GM12878 (cell line): ENCODE measurements around the gene PTPRH. TPM values are rescaled to one million over a fixed set of nuclear protein-coding genes. Genes with fewer than 3 reads are reported as not detected.

ENCODE experiments used
- CBX3 ChIP-seq: fragments of 200-600 bp; sonication (generic); IDR thresholded peaks from 2 replicates; pipeline ENCODE4 v1.6.1; 2016; ENCODE audit warnings: low read depth, borderline replicate concordance
- DPF2 ChIP-seq: fragments of 450-650 bp; IDR thresholded peaks from 2 replicates; pipeline ENCODE4 v1.6.1; 2017; ENCODE audit warnings: mild to moderate bottlenecking
- RAD51 ChIP-seq: fragments of 450-650 bp; IDR thresholded peaks from 2 replicates; pipeline ENCODE4 v1.6.1; 2016; ENCODE audit warnings: moderate library complexity, mild to moderate bottlenecking, inconsistent platforms
- SP1 ChIP-seq: IDR thresholded peaks from one replicate; pipeline ENCODE4 v1.6.1; 2011; ENCODE audit warnings: low read depth, low read length
- STAT3 ChIP-seq: IDR thresholded peaks from 2 replicates; pipeline ENCODE4 v1.6.1; 2011; ENCODE audit warnings: low read depth, low read length, improper control_type of control experiment
- TCF12 ChIP-seq: IDR thresholded peaks from 2 replicates; pipeline ENCODE4 v1.6.1; 2011; ENCODE audit warnings: low read depth, mild to moderate bottlenecking, low read length
- polyA plus RNA-seq, 11 experiments: library from polyadenylated mRNA; depleted of rRNA in 4 of 11; unstranded in 6 of 11; stranded (reverse) in 5 of 11; fragments of >200 nt; fragmentation: Nextera tagmentation in 4 of 11; fragmentation: Illumina TruSeq in 1 of 11; extraction: Ambion mirVana in 4 of 11; extraction: Trizol in 1 of 11; gene quantifications; 1 replicate in 1 of 11; 2 replicates in 10 of 11; pipeline versions ENCODE4 v1.2.1 to v1.2.3, GENCODE V29; 2011 to 2016; ENCODE audit warnings: inconsistent platforms in 2 of 11, missing spikeins in 2 of 11, low read depth in 1 of 11
- total RNA-seq, 4 experiments: library from RNA; depleted of rRNA in 3 of 4; stranded (reverse); fragments of >200 nt in 3 of 4; fragmentation: Illumina TruSeq in 1 of 4; extraction: Trizol in 1 of 4; gene quantifications; 2 replicates each; pipeline versions ENCODE4 v1.2.1 to v1.2.3, GENCODE V29; 2013 to 2021
- TF ChIP-seq, protein P1 (sequence below): fragments of 450-650 bp; IDR thresholded peaks from 2 replicates; pipeline ENCODE4 v1.6.1; 2016; ENCODE audit warnings: mild to moderate bottlenecking, moderate library complexity, borderline replicate concordance
- TF ChIP-seq, protein P2 (sequence below): IDR thresholded peaks from 2 replicates; pipeline ENCODE4 v1.6.1; 2012; ENCODE audit warnings: low read depth, low read length, improper control_type of control experiment
- TF ChIP-seq, protein P3 (sequence below), 3 experiments: IDR thresholded peaks in 2 of 3; conservative IDR thresholded peaks in 1 of 3; 2 replicates each; pipeline ENCODE4 v1.5.1; 2011; ENCODE audit warnings: low read depth in 3 of 3, low read length in 3 of 3, mild to moderate bottlenecking in 3 of 3, control low read depth in 2 of 3, moderate library complexity in 2 of 3, inconsistent platforms in 1 of 3, mixed read lengths in 1 of 3; ENCODE audit not compliant: control insufficient read depth in 2 of 3, insufficient read depth in 1 of 3; ENCODE audit errors: extremely low read depth in 1 of 3
- TF ChIP-seq, protein P4 (sequence below): fragments of 450-650 bp; IDR thresholded peaks from 2 replicates; pipeline ENCODE4 v1.6.1; 2018; ENCODE audit warnings: mild to moderate bottlenecking, low read depth, moderate library complexity; ENCODE audit not compliant: partially characterized antibody
- TF ChIP-seq, protein P5 (sequence below): IDR thresholded peaks from 2 replicates; pipeline ENCODE4 v1.6.1; 2012; ENCODE audit warnings: mild to moderate bottlenecking, low read depth, low read length

PTPRH gene
- total and polyA plus RNA-seq, 10 of the 15 experiments (the other 5 are each of a cell fraction or from before 2014, with no cell fraction given), result 0.08 TPM; not detected in 9

DNA sequence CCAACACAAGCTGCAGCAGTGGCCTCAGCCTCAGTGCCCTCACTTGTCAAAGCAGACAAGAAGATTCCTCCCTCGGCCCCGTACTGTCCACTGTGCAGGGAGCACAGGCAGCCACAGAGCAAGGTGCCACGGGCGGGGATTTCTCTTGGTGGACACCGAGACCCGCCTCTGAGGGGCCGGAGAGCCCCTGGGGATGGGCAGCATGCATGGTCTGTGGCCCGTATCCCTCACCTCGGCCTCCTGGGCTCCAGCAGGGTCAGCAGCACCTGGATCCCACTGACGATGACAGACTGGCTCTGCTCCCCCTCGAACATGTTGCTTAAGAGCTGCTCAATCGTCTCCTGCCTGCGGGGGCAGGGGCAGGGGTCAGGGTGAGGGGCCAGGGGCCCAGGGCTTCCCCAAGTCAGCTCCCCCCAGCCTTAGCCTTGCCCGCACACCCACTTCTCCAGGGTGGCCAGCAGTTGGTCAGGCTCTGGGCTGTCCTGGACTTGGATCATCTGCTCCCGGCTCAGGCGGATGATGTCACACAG lies 32.7 kb upstream of the PTPRH start (continued):
- TF ChIP-seq, protein P1, sequence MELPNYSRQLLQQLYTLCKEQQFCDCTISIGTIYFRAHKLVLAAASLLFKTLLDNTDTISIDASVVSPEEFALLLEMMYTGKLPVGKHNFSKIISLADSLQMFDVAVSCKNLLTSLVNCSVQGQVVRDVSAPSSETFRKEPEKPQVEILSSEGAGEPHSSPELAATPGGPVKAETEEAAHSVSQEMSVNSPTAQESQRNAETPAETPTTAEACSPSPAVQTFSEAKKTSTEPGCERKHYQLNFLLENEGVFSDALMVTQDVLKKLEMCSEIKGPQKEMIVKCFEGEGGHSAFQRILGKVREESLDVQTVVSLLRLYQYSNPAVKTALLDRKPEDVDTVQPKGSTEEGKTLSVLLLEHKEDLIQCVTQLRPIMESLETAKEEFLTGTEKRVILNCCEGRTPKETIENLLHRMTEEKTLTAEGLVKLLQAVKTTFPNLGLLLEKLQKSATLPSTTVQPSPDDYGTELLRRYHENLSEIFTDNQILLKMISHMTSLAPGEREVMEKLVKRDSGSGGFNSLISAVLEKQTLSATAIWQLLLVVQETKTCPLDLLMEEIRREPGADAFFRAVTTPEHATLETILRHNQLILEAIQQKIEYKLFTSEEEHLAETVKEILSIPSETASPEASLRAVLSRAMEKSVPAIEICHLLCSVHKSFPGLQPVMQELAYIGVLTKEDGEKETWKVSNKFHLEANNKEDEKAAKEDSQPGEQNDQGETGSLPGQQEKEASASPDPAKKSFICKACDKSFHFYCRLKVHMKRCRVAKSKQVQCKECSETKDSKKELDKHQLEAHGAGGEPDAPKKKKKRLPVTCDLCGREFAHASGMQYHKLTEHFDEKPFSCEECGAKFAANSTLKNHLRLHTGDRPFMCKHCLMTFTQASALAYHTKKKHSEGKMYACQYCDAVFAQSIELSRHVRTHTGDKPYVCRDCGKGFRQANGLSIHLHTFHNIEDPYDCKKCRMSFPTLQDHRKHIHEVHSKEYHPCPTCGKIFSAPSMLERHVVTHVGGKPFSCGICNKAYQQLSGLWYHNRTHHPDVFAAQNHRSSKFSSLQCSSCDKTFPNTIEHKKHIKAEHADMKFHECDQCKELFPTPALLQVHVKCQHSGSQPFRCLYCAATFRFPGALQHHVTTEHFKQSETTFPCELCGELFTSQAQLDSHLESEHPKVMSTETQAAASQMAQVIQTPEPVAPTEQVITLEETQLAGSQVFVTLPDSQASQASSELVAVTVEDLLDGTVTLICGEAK, result no peak
- TF ChIP-seq CBX3, result no peak
- TF ChIP-seq, protein P2, sequence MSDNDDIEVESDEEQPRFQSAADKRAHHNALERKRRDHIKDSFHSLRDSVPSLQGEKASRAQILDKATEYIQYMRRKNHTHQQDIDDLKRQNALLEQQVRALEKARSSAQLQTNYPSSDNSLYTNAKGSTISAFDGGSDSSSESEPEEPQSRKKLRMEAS, result no peak
- no peak for TF ChIP-seq DPF2
- TF ChIP-seq, protein P3, sequence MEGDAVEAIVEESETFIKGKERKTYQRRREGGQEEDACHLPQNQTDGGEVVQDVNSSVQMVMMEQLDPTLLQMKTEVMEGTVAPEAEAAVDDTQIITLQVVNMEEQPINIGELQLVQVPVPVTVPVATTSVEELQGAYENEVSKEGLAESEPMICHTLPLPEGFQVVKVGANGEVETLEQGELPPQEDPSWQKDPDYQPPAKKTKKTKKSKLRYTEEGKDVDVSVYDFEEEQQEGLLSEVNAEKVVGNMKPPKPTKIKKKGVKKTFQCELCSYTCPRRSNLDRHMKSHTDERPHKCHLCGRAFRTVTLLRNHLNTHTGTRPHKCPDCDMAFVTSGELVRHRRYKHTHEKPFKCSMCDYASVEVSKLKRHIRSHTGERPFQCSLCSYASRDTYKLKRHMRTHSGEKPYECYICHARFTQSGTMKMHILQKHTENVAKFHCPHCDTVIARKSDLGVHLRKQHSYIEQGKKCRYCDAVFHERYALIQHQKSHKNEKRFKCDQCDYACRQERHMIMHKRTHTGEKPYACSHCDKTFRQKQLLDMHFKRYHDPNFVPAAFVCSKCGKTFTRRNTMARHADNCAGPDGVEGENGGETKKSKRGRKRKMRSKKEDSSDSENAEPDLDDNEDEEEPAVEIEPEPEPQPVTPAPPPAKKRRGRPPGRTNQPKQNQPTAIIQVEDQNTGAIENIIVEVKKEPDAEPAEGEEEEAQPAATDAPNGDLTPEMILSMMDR (IDR thresholded peaks at IDR 0.05 in 2 of 3, conservative IDR thresholded peaks at IDR 0.05 in 1 of 3; ENCODE audit: control insufficient read depth in 2 of 3, extremely low read depth in 1 of 3, insufficient read depth in 1 of 3, low read depth in 3 of 3, low read length in 3 of 3), result no peak
- TF ChIP-seq TCF12, result no peak
- TF ChIP-seq, protein P4, sequence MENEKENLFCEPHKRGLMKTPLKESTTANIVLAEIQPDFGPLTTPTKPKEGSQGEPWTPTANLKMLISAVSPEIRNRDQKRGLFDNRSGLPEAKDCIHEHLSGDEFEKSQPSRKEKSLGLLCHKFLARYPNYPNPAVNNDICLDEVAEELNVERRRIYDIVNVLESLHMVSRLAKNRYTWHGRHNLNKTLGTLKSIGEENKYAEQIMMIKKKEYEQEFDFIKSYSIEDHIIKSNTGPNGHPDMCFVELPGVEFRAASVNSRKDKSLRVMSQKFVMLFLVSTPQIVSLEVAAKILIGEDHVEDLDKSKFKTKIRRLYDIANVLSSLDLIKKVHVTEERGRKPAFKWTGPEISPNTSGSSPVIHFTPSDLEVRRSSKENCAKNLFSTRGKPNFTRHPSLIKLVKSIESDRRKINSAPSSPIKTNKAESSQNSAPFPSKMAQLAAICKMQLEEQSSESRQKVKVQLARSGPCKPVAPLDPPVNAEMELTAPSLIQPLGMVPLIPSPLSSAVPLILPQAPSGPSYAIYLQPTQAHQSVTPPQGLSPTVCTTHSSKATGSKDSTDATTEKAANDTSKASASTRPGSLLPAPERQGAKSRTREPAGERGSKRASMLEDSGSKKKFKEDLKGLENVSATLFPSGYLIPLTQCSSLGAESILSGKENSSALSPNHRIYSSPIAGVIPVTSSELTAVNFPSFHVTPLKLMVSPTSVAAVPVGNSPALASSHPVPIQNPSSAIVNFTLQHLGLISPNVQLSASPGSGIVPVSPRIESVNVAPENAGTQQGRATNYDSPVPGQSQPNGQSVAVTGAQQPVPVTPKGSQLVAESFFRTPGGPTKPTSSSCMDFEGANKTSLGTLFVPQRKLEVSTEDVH, result no peak
- TF ChIP-seq RAD51, result no peak
- no peak for TF ChIP-seq SP1
- TF ChIP-seq STAT3, result no peak
- TF ChIP-seq, protein P5, sequence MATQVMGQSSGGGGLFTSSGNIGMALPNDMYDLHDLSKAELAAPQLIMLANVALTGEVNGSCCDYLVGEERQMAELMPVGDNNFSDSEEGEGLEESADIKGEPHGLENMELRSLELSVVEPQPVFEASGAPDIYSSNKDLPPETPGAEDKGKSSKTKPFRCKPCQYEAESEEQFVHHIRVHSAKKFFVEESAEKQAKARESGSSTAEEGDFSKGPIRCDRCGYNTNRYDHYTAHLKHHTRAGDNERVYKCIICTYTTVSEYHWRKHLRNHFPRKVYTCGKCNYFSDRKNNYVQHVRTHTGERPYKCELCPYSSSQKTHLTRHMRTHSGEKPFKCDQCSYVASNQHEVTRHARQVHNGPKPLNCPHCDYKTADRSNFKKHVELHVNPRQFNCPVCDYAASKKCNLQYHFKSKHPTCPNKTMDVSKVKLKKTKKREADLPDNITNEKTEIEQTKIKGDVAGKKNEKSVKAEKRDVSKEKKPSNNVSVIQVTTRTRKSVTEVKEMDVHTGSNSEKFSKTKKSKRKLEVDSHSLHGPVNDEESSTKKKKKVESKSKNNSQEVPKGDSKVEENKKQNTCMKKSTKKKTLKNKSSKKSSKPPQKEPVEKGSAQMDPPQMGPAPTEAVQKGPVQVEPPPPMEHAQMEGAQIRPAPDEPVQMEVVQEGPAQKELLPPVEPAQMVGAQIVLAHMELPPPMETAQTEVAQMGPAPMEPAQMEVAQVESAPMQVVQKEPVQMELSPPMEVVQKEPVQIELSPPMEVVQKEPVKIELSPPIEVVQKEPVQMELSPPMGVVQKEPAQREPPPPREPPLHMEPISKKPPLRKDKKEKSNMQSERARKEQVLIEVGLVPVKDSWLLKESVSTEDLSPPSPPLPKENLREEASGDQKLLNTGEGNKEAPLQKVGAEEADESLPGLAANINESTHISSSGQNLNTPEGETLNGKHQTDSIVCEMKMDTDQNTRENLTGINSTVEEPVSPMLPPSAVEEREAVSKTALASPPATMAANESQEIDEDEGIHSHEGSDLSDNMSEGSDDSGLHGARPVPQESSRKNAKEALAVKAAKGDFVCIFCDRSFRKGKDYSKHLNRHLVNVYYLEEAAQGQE, result no peak
